ENCODE data around the gene PGLYRP4.

- TF ChIP-seq ZNF274 (IDR thresholded peaks at IDR 0.05; ENCODE audit: low read depth, low read length) (no peak), YY1 (IDR thresholded peaks at IDR 0.05; ENCODE audit: insufficient read depth, insufficient read length) (no peak), SUZ12 (IDR thresholded peaks at IDR 0.05; ENCODE audit: extremely low read depth, insufficient read depth, insufficient read length) (no peak)
These were observed 39.2 kb downstream of the PGLYRP4 start for GRCh38 chr1:153309441-153309840.
